ENCODE results near the gene RAP2A. TPM values are rescaled to one million over a fixed set of nuclear protein-coding genes. Genes with fewer than 3 reads are reported as not detected.

The RAP2A gene
- total RNA-seq, 4 donors from 2014 or later, result 10.6 to 16.0 (median 12.7) TPM

DNA sequence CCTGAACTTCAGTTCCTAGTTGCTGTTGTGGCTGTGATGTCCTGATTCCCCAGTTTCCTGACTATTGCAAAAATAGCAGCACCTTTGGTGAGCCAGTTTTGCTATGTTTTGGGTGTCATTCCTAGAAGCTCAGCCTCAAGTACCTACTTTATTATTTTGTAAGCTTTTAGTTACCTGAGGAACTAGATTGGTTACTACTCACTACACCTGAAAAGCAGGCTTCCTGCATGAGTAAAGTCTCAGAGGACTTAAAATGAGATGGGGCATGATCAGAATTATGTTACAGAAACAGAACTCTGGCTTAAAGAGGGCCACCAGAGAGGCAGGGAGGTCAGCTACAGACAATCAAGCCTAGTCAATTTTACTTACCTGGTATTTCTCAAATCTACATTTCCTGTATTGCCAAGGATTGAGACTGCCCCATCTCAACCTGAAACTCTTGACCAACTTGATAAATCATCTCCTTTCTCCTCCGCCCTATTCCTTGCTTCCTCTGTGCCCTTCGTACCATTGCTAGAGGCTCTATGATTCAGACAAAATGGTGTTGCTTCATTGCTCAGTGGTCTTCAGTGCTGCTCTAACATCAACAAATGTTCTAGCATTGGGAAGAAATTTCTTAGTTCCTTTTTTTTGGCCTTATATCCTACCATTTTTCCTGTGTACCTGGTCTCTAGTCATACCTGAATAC, 58.9 kb downstream of the RAP2A start:
- no peak for DNase-seq (ENCODE audit: low spot score in 2 of 2)
- Histone ChIP-seq H3K4me1 (no peaks in the 10 kb centered on the region), H3K27ac (no peak overlapping the region), H3K4me3 (no peak overlapping the region), H3K27me3 (no peaks in the 10 kb centered on the region), H3K36me3 (no peaks in the 10 kb centered on the region), H3K9me3 (no peaks in the 10 kb centered on the region)
- 87% methylated on average over 2 of the region's 2 CpGs for WGBS
- TF ChIP-seq EP300 (IDR thresholded peaks at IDR 0.05) (no peak), CTCF (IDR thresholded peaks at IDR 0.05) (no peak), POLR2A (IDR thresholded peaks at IDR 0.05) (no peak), POLR2AphosphoS5 (IDR thresholded peaks at IDR 0.05) (no peak)

DNA sequence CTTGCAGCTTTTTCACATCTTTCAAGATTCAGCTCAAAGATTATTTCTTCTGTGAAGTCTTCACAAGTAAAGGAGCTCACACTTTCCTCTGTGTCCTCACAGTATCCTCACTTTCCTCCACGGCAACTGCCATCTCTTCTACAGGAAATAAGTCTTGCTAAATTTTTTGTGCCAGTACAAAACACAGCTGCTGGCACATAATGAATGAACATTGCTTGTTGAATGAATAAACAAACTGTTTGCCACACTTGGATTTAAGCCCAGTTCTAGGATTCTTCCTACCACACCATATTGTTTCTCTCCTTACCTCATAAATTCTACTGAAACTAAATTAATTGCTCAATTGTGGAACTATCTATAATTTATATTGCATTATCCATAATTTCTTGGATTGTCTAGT, 59.5 kb downstream of the RAP2A start:
- WGBS, result 39% methylated on average over 1 of the region's 1 CpG
- Histone ChIP-seq H3K9me3 (no peaks in the 10 kb centered on the region), H3K27ac (no peak overlapping the region)

GRCh38 chr13:97495678-97496077, 61.7 kb downstream of the RAP2A start:
- TF ChIP-seq POLR2A (IDR thresholded peaks at IDR 0.05), result no peak
- TF ChIP-seq CTCF (IDR thresholded peaks at IDR 0.05), result no peak
- TF ChIP-seq POLR2AphosphoS5 (IDR thresholded peaks at IDR 0.05), result no peak
- TF ChIP-seq EP300 (IDR thresholded peaks at IDR 0.05), result no peak
- Histone ChIP-seq H3K9me3 (no peaks in the 10 kb centered on the region), H3K27me3 (no peaks in the 10 kb centered on the region), H3K36me3 (no peaks in the 10 kb centered on the region), H3K4me3 (no peak overlapping the region), H3K4me1 (no peaks in the 10 kb centered on the region), H3K27ac (no peak overlapping the region)
- DNase-seq (ENCODE audit: low spot score in 2 of 2), result no peak
- 86% methylated on average over 8 of the region's 8 CpGs for WGBS

More for the DNA sequence above, 59.5 kb downstream of the RAP2A start:
- H3K36me3 ChIP-seq, result no peaks in the 10 kb centered on the region
- H3K4me3 ChIP-seq, result no peak overlapping the region
- TF ChIP-seq CTCF (IDR thresholded peaks at IDR 0.05), result no peak
- TF ChIP-seq EP300 (IDR thresholded peaks at IDR 0.05), result no peak
- no peak for TF ChIP-seq POLR2AphosphoS5 (IDR thresholded peaks at IDR 0.05)
- no peak for TF ChIP-seq POLR2A (IDR thresholded peaks at IDR 0.05)
- no peaks in the 10 kb centered on the region for H3K4me1 ChIP-seq
- H3K27me3 ChIP-seq, result no peaks in the 10 kb centered on the region
- DNase-seq (ENCODE audit: low spot score in 2 of 2), result no peak

DNA sequence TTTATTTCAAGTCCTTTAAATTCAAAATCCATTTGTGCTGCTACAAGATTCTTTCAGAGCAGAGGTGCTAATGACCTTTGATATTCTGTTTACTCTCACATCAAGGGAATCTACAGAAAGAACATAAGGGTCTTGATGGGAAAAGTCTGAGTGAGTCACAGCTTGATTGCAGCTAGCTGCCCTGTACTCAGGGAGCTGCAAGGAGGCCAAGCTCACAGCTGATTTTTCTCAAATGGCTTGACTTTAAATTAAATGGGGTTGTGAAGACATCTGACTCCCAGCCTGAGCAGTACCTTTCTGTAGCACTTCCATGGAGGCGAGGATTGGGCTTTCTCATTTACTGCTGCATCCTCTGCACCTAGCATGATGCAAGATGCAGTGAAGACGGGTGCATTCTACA, 62.5 kb downstream of the RAP2A start:
- Histone ChIP-seq H3K27me3 (no peaks in the 10 kb centered on the region), H3K4me3 (no peak overlapping the region), H3K36me3 (no peaks in the 10 kb centered on the region), H3K27ac (no peak overlapping the region), H3K9me3 (no peaks in the 10 kb centered on the region), H3K4me1 (no peaks in the 10 kb centered on the region)
- no peak for DNase-seq (ENCODE audit: low spot score in 2 of 2)
- WGBS, result 100% methylated on average over 2 of the region's 2 CpGs
- TF ChIP-seq POLR2AphosphoS5 (IDR thresholded peaks at IDR 0.05) (no peak), POLR2A (IDR thresholded peaks at IDR 0.05) (no peak), EP300 (IDR thresholded peaks at IDR 0.05) (no peak), CTCF (IDR thresholded peaks at IDR 0.05) (no peak)

DNA sequence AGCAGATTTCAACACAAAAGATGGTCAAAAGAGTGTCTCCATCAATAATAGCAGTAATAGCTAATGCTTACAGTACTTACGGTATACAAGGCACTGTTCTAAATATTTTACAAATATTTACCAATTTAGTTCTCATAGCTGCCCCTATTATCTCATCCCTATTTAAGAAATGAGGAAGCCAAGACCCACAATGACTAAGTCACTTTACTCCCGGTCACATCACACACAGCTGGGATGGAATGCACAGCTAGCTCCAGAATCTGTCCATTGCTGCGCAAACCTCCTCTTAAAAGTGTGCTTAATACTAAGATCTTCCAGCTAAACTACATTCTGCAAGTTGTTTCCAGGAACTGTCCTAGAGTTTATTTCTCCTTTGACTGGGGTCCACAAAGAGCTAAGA, 63.4 kb downstream of the RAP2A start:
- Histone ChIP-seq H3K36me3 (no peaks in the 10 kb centered on the region), H3K4me1 (no peaks in the 10 kb centered on the region), H3K9me3 (no peaks in the 10 kb centered on the region), H3K27ac (no peak overlapping the region), H3K4me3 (no peak overlapping the region), H3K27me3 (no peaks in the 10 kb centered on the region)
- no peak for TF ChIP-seq EP300 (IDR thresholded peaks at IDR 0.05)
- no peak for TF ChIP-seq POLR2AphosphoS5 (IDR thresholded peaks at IDR 0.05)
- no peak for TF ChIP-seq CTCF (IDR thresholded peaks at IDR 0.05)
- TF ChIP-seq POLR2A (IDR thresholded peaks at IDR 0.05), result no peak
- 87% methylated on average over 3 of the region's 3 CpGs for WGBS
- DNase-seq (ENCODE audit: low spot score in 2 of 2), result no peak

Data from suprapubic skin (tissue), 4 donors.